HEK293 (cell line): Measurements from ENCODE around the gene VRK1.

Experiments used
- CTCF ChIA-PET: fragments of 350-600 bp; formaldehyde crosslinking; extraction: SDS; loops from one replicate; lab custom pipeline; 2021; ENCODE audit warnings: antibody characterized with exemption; lab: Yijun Ruan, JAX
- POLR2A ChIA-PET: fragments of 300-600 bp; formaldehyde crosslinking; extraction: SDS; loops from one replicate; lab custom pipeline; 2020; ENCODE audit warnings: antibody characterized with exemption, inconsistent platforms; lab: Yijun Ruan, JAX
- H3K27ac ChIP-seq: fragments of 200-500 bp; sonication (Bioruptor generic); 2 replicates; pipeline ENCODE4 v1.5.1; 2014; ENCODE audit warnings: low read depth, low read length, control low read depth, inconsistent platforms; ENCODE audit errors: extremely low read depth
- H3K36me3 ChIP-seq, 2 experiments: fragments of 200-500 bp in 1 of 2; sonication (Bioruptor generic) in 1 of 2; 1 replicate in 1 of 2; 2 replicates in 1 of 2; pipeline ENCODE4 v1.5.1; 2014 to 2017; ENCODE audit warnings: inconsistent platforms in 2 of 2, low read length in 2 of 2; ENCODE audit not compliant: control insufficient read depth in 2 of 2, insufficient read depth in 1 of 2
- H3K4me1 ChIP-seq: fragments of 200-500 bp; sonication (Bioruptor generic); 2 replicates; pipeline ENCODE4 v1.5.1; 2014; ENCODE audit warnings: mild to moderate bottlenecking, low read length, inconsistent platforms; ENCODE audit not compliant: control insufficient read depth, insufficient read depth
- H3K4me3 ChIP-seq: 2 replicates; pipeline ENCODE4 v1.5.1; 2011; ENCODE audit warnings: low read depth, mild to moderate bottlenecking, control low read depth, low read length, moderate library complexity
- H3K9me3 ChIP-seq: fragments of 200-500 bp; sonication (Bioruptor generic); 2 replicates; pipeline ENCODE4 v1.5.1; 2014; ENCODE audit warnings: low read depth, low read length, inconsistent platforms; ENCODE audit not compliant: control insufficient read depth, insufficient read depth
- ATF2 ChIP-seq: fragments of 450-650 bp; formaldehyde crosslinking; IDR thresholded peaks from 2 replicates; pipeline ENCODE4 v1.5.1; 2016; ENCODE audit warnings: missing biosample characterization, missing genetic modification characterization, low read depth
- HOXD13 ChIP-seq: sonication (generic); formaldehyde crosslinking; IDR thresholded peaks from 2 replicates; pipeline ENCODE4 v1.8.0; 2022; ENCODE audit warnings: missing genetic modification reagents, borderline replicate concordance
- KLF17 ChIP-seq: fragments of 450-650 bp; formaldehyde crosslinking; IDR thresholded peaks from 2 replicates; pipeline ENCODE4 v1.5.1; 2016; ENCODE audit warnings: missing biosample characterization, missing genetic modification characterization
- KLF9 ChIP-seq: fragments of 450-650 bp; formaldehyde crosslinking; IDR thresholded peaks from 2 replicates; pipeline ENCODE4 v1.5.1; 2016; ENCODE audit warnings: missing biosample characterization, missing genetic modification characterization, low read depth
- PRDM1 ChIP-seq: fragments of 450-650 bp; formaldehyde crosslinking; IDR thresholded peaks from 2 replicates; pipeline ENCODE4; 2016; ENCODE audit warnings: missing biosample characterization, missing genetic modification characterization
- TCF7L2 ChIP-seq: IDR thresholded peaks from 2 replicates; pipeline ENCODE4 v1.6.1; 2011; ENCODE audit warnings: low read depth, mild to moderate bottlenecking, inconsistent platforms, low read length, moderate library complexity, borderline replicate concordance
- ZFP3 ChIP-seq: fragments of 450-650 bp; formaldehyde crosslinking; IDR thresholded peaks from 2 replicates; pipeline ENCODE4 v1.5.1; 2016; ENCODE audit warnings: low read depth, missing biosample characterization, missing genetic modification characterization
- ZNF140 ChIP-seq: fragments of 450-650 bp; formaldehyde crosslinking; IDR thresholded peaks from 2 replicates; pipeline ENCODE4 v1.5.1; 2016; ENCODE audit warnings: missing biosample characterization, missing genetic modification characterization
- ZNF175 ChIP-seq: fragments of 450-650 bp; formaldehyde crosslinking; IDR thresholded peaks from 2 replicates; pipeline ENCODE4 v1.5.1; 2016; ENCODE audit warnings: missing biosample characterization, missing genetic modification characterization
- ZNF280D ChIP-seq: fragments of 450-650 bp; formaldehyde crosslinking; IDR thresholded peaks from 2 replicates; pipeline ENCODE4 v1.5.1; 2016; ENCODE audit warnings: missing biosample characterization, missing genetic modification characterization
- ZNF292 ChIP-seq: fragments of 450-650 bp; formaldehyde crosslinking; IDR thresholded peaks from 2 replicates; pipeline ENCODE4 v1.5.1; 2016; ENCODE audit warnings: low read depth, missing biosample characterization, missing genetic modification characterization, borderline replicate concordance
- ZNF324 ChIP-seq: fragments of 450-650 bp; formaldehyde crosslinking; IDR thresholded peaks from 2 replicates; pipeline ENCODE4 v1.5.1; 2016; ENCODE audit warnings: missing biosample characterization, missing genetic modification characterization
- ZNF391 ChIP-seq: fragments of 450-650 bp; formaldehyde crosslinking; IDR thresholded peaks from 2 replicates; pipeline ENCODE4 v1.5.1; 2016; ENCODE audit warnings: low read depth, missing biosample characterization, missing genetic modification characterization, borderline replicate concordance
- ZNF433 ChIP-seq: fragments of 450-650 bp; formaldehyde crosslinking; IDR thresholded peaks from 2 replicates; pipeline ENCODE4 v1.5.1; 2016; ENCODE audit warnings: missing biosample characterization, missing genetic modification characterization, low read depth
- ZNF561 ChIP-seq: fragments of 450-650 bp; IDR thresholded peaks from 2 replicates; pipeline ENCODE4 v1.5.1; 2018; ENCODE audit warnings: missing biosample characterization, missing genetic modification characterization, borderline replicate concordance
- ZNF626 ChIP-seq: fragments of 450-650 bp; sonication (Bioruptor Pico); formaldehyde crosslinking; IDR thresholded peaks from 2 replicates; pipeline ENCODE4 v1.5.1; 2018; ENCODE audit warnings: missing biosample characterization, missing genetic modification characterization, inconsistent platforms
- ZNF664 ChIP-seq: fragments of 450-650 bp; formaldehyde crosslinking; IDR thresholded peaks from 2 replicates; pipeline ENCODE4 v1.5.1; 2016; ENCODE audit warnings: missing biosample characterization, missing genetic modification characterization
- ZNF701 ChIP-seq: fragments of 450-650 bp; formaldehyde crosslinking; IDR thresholded peaks from 2 replicates; pipeline ENCODE4 v1.5.1; 2016; ENCODE audit warnings: missing biosample characterization, missing genetic modification characterization
- ZNF768 ChIP-seq: fragments of 450-650 bp; formaldehyde crosslinking; IDR thresholded peaks from 2 replicates; pipeline ENCODE4 v1.5.1; 2018; ENCODE audit warnings: missing biosample characterization, mild to moderate bottlenecking, missing genetic modification characterization
- ZNF791 ChIP-seq: fragments of 450-650 bp; formaldehyde crosslinking; IDR thresholded peaks from 2 replicates; pipeline ENCODE4 v1.5.1; 2016; ENCODE audit warnings: missing biosample characterization, missing genetic modification characterization
- ZNF830 ChIP-seq: fragments of 450-650 bp; IDR thresholded peaks from 2 replicates; pipeline ENCODE4 v1.5.0; 2018; ENCODE audit warnings: missing biosample characterization, missing genetic modification characterization, low read depth, mild to moderate bottlenecking, moderate library complexity

VRK1 gene

GRCh38 chr14:96756745-96757144 is 40.4 kb upstream of the VRK1 start:
- ChIA-PET CTCF (interaction anchor here (1.1 kb wide), 1 partner anchor 15 kb away, joined by 8 read pairs; no protein-coding TSS in a partner anchor), POLR2A (no interaction called here)
- Histone ChIP-seq H3K9me3 (no peaks in the 10 kb centered on the region), H3K4me1 (no peaks in the 10 kb centered on the region), H3K36me3 (no peaks in the 10 kb centered on the region), H3K27ac (no peak overlapping the region), H3K4me3 (no peak overlapping the region)
- no peak for TF ChIP-seq PRDM1
- TF ChIP-seq ZNF292 (tag by site-specific recombination): no peak
- no peak for TF ChIP-seq ZNF701
- TF ChIP-seq ZNF830 (tag by site-specific recombination): no peak
- no peak for TF ChIP-seq ATF2 (tag by site-specific recombination)
- TF ChIP-seq ZNF626 (tag by site-specific recombination): no peak
- no peak for TF ChIP-seq TCF7L2
- no peak for TF ChIP-seq ZNF433 (tag by site-specific recombination)
- no peak for TF ChIP-seq ZNF280D (tag by site-specific recombination)
- TF ChIP-seq ZNF140 (tag by site-specific recombination): no peak
- no peak for TF ChIP-seq ZNF175 (tag by site-specific recombination)

GRCh38 chr14:96757456-96757855 is 39.7 kb upstream of the VRK1 start:
- H3K36me3 ChIP-seq: no peaks in the 10 kb centered on the region
- H3K27ac ChIP-seq: no peak overlapping the region
- H3K9me3 ChIP-seq: no peaks in the 10 kb centered on the region
- H3K4me3 ChIP-seq: no peak overlapping the region
- CTCF ChIA-PET: interaction anchor here (1.1 kb wide), 1 partner anchor 16 kb away, joined by 8 read pairs; no protein-coding TSS in a partner anchor
- no peaks in the 10 kb centered on the region for H3K4me1 ChIP-seq
- POLR2A ChIA-PET: interaction anchor here (0.5 kb wide), 1 partner anchor 51 kb away, joined by 3 read pairs; no protein-coding TSS in a partner anchor
- TF ChIP-seq ZFP3 (tag by site-specific recombination) (no peak), ZNF664 (tag by site-specific recombination) (no peak), ZNF768 (tag by site-specific recombination) (no peak), ZNF433 (tag by site-specific recombination) (no peak), KLF17 (tag by site-specific recombination) (no peak), KLF9 (tag by site-specific recombination) (no peak), ZNF791 (no peak), ZNF561 (tag by site-specific recombination) (no peak), ZNF324 (tag by site-specific recombination) (no peak), HOXD13 (CRISPR knock-in tag) (no peak), ZNF391 (tag by site-specific recombination) (no peak)
- TF ChIP-seq, all 188 proteins: peak for 0
